ENCODE data around the gene FAM53A.
"Not testable (repeated sequence)": the region's sequence is repeated elsewhere in the genome, so short reads cannot be mapped to it uniquely, and the experiment has no call there.

Gene FAM53A

GRCh38 chr4:1644891-1645657 lies 39.0 kb downstream of the FAM53A start:
- H3K27me3 ChIP-seq (replicated peaks; ENCODE audit: control insufficient read depth, insufficient read depth, low read length), result no peaks in the 10 kb centered on the region; the same call in 1 of the 2 replicates
- no peak for DNase-seq (ENCODE audit: extremely low read depth, insufficient read length)
- H3K4me3 ChIP-seq (replicated peaks; ENCODE audit: low read depth, low read length), result no peak overlapping the region
- TF ChIP-seq CTCF (IDR thresholded peaks at IDR 0.05; ENCODE audit: insufficient read depth, low read length, poor library complexity, severe bottlenecking), result no peak
- no peaks in the 10 kb centered on the region for H3K36me3 ChIP-seq (ENCODE audit: control insufficient read depth, insufficient read depth, low read length)

GRCh38 chr4:1643971-1644735 lies 40.0 kb downstream of the FAM53A start:
- H3K27me3 ChIP-seq (replicated peaks; ENCODE audit: control insufficient read depth, insufficient read depth, low read length), result no peaks in the 10 kb centered on the region; the same call in 1 of the 2 replicates
- no peaks in the 10 kb centered on the region for H3K36me3 ChIP-seq (ENCODE audit: control insufficient read depth, insufficient read depth, low read length)
- no peak for DNase-seq (ENCODE audit: extremely low read depth, insufficient read length)
- no peak for TF ChIP-seq CTCF (IDR thresholded peaks at IDR 0.05; ENCODE audit: insufficient read depth, low read length, poor library complexity, severe bottlenecking)
- H3K4me3 ChIP-seq (replicated peaks; ENCODE audit: low read depth, low read length), result no peak overlapping the region

- H3K36me3 ChIP-seq (ENCODE audit: control insufficient read depth, insufficient read depth, low read length), result no peaks in the 10 kb centered on the region
- H3K27me3 ChIP-seq (replicated peaks; ENCODE audit: control insufficient read depth, insufficient read depth, low read length), result no peaks in the 10 kb centered on the region; the same call in 1 of the 2 replicates
- H3K4me3 ChIP-seq (replicated peaks; ENCODE audit: low read depth, low read length), result no peak overlapping the region
- no peak for DNase-seq (ENCODE audit: extremely low read depth, insufficient read length)
- no peak for TF ChIP-seq CTCF (IDR thresholded peaks at IDR 0.05; ENCODE audit: insufficient read depth, low read length, poor library complexity, severe bottlenecking)
These were observed 41.7 kb downstream of the FAM53A start for GRCh38 chr4:1642196-1642951.

GRCh38 chr4:1641671-1642070 lies 42.4 kb downstream of the FAM53A start:
- TF ChIP-seq CTCF (IDR thresholded peaks at IDR 0.05; ENCODE audit: insufficient read depth, low read length, poor library complexity, severe bottlenecking), result no peak
- Histone ChIP-seq H3K36me3 (ENCODE audit: control insufficient read depth, insufficient read depth, low read length) (no peaks in the 10 kb centered on the region), H3K27me3 (replicated peaks; ENCODE audit: control insufficient read depth, insufficient read depth, low read length) (no peaks in the 10 kb centered on the region; the same call in 1 of the 2 replicates), H3K4me3 (replicated peaks; ENCODE audit: low read depth, low read length) (no peak overlapping the region)
- DNase-seq (ENCODE audit: extremely low read depth, insufficient read length), result no peak

- H3K27me3 ChIP-seq (replicated peaks; ENCODE audit: control insufficient read depth, insufficient read depth, low read length); DNase-seq (ENCODE audit: extremely low read depth, insufficient read length); H3K36me3 ChIP-seq (ENCODE audit: control insufficient read depth, insufficient read depth, low read length); H3K4me3 ChIP-seq (replicated peaks; ENCODE audit: low read depth, low read length): not testable (repeated sequence)
These were observed 43.2 kb downstream of the FAM53A start for GRCh38 chr4:1640716-1641503.
